Hematopoietic multipotent progenitor cell treated with erythropoietin and hydrocortisone succinate and interleukin-3 and kit ligand, for 15 days (in vitro differentiated cells): ENCODE measurements around the gene GPR137B.
"Not testable (repeated sequence)": the region's sequence is repeated elsewhere in the genome, so short reads cannot be mapped to it uniquely, and the experiment has no call there.

Experiments
- DNase-seq: peaks from one replicate; pipeline ENCODE4 v3.0.0-alpha.2; 2015; ENCODE audit warnings: low spot score

Gene GPR137B

DNA sequence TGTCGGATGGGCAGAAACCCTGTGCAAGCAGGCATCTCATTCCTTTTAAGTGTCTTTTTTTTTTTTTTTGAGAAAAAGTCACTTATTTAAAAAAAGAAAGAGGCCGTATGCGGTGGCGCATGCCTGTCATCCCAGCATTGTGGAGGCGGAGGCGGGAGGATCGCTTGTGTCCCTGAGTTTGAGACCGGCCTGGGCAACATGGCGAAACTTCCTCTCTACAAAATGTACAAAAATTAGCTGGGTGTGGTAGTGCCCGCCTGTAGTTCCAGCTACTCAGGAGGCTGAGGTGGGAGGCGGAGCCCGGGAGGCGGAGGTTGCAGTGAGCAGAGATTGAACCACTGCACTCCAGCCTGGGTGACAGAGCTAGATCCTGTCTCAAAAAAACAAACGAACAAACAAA lies 1.7 kb downstream of the GPR137B start:
- no peak for DNase-seq

DNA sequence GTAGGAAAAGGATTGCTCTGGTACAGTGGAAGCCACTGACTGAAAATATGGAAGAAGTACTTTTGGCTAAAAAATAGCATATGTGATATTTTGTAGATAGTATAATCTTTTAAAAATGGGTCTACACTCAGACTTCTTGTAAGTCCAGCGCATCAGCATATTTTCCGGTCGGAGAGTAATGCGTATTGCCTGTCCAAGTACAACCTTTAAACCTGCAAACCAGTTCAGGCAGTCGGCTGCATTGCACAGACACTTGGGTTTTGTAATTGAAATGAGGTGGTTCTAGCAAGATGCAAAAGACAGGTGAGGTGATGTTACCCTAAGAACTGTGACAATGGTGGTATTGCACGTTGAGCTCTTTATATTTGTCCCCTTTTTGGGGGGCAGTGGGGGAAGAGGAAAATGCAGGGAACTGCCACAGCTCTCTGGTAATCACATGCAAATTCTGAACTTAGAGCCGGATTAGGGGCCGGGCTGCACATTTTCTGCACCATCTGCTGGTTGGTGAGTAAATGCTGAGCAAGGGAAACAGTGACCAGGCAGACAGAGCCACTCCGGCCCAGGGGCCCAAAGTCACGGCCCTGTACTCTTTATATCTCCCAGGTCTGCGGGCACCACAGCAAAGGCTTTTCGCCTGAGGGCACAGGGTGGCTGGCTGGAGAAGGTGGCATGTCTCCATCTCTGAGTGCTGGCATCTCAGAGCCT lies 2.3 kb downstream of the GPR137B start:
- DNase-seq: no peak

DNA sequence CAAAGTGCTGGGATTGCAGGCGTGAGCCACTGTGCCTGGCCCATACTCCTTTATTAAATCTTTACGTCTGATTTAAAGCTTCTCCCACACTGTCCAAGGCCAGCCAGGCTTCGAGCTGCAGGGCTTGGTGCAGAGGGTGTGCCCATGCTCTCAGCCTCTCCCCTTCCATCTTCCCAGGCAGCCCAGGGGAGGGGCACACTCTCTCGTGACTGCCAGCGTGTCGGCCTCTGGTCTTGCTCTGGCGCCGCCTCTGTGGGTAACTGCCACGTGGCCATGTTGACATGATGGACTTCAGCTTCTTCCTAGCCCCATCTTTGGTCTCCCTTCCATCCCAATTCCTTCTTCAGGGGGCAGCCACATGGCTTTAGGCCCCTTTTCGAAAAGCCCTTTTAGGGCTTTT lies 4.7 kb downstream of the GPR137B start:
- DNase-seq: no peak

DNA sequence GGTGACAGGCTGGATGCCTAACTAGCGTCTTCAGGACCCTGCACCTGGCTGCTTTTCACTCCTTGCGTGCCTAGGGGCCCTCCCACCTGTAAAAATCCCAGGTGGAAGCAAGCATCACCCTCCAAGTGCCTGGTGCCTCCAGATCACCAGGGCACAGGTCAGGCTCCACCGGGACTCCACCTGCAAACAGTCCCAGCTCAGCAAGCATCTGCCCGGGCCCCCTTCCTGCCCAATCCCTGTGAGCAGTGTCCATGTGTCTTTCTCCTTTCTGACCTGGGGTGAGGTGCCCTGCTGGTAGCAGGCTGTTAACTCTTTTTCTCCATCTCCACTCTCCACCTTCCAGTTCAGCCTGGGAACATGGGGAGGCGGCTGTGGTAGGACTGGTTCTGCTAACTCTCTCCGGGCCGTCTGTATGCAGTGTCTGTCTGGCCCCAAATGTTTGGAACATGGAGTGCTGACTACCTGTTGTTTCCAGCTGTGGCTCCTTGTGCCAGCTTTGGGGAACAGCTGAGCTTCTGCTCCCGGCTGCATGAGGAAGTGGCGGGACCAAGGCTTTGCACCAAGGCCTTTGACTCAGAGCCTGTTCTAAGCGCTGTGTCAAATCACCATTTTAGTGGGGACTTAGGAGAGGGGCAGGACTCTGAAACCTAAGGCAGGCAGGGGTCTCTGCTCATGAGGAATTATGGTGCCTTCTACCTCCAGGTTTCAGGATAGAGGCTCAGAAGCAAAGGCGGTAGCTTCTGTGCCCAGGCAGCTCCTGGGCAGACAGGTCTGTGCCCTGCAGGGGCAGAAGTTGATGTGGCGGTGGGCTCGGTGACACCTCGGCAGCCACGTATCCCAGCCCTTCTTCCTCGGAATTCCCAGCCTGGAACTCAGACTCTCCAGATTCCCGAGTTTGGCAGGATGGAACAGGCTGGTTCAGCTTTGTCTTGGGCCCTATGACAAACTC lies 5.5 kb downstream of the GPR137B start:
- no peak for DNase-seq

DNA sequence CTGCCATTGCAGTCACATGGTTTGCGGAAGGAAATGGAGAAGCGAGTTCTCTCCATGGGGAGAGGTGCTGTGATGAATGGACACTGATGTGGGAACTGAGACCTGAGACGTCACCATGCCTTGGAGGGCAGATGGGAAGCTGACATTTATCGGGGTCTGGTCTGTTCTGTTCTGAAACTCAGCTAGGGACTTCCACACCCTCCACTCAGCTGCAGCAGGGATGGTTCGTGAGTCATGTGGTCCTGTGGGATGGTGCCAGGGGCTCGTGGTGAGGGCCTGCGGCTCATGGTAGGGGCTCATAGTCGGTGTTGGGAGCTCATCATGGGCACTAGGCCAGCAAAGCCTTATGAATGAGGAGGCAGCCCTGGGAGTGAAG lies 6.1 kb downstream of the GPR137B start:
- no peak for DNase-seq

DNA sequence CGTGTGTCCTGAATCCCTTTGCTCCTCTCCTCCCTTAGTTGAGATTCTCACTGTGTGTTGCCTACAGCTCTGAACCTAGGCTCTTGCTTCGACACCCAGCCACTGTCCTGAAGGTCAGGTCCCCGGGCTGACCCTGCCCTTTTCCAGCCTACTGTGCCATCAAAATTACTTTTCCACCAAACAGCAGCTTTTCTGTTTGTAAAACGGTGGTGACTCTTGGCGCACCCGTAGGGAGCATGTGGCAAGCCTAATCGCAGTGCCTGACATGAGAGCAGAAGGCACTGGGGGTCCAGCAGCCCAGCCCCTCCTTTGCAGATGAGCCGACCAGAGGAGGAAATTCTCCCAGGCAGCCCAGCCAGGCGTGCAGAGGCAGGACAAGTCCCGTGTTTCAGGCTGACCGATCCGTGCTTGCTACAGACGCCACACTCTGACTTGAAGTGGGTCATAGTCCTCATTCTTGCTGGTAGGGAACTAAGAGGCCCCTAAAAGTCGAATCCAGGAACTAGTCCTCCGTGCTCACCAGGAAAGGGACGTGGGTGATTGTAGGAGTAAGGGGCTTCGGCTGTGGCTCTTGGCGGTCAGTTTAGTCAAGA lies 6.8 kb downstream of the GPR137B start:
- DNase-seq: no peak

DNA sequence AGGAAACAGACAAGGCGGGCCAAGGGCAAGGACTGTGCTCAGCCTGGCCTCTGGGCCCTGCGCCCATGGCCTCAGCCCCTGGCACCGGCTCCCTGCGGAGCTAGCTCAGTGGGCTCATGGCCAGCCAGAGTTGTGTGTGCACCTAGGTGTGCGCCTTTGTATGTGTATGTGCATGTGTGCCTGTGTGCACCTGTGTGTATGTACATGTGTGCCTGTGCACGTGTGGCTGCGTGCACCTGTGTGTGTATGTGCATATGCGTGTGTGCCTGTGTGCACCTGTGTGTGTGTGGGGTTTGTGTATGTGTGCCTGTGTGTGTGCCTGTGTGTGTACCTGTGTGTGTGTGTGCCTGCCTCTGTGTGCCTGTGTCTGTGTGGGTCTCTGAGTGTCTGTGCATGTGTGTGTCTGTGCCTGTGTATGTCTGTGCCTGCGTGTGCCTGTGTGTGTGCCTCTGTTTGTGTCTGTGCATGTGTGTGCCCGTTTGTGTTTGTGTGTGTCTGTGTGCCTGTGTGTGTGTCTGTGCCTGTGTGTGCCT lies 7.4 kb downstream of the GPR137B start:
- DNase-seq: no peak

DNA sequence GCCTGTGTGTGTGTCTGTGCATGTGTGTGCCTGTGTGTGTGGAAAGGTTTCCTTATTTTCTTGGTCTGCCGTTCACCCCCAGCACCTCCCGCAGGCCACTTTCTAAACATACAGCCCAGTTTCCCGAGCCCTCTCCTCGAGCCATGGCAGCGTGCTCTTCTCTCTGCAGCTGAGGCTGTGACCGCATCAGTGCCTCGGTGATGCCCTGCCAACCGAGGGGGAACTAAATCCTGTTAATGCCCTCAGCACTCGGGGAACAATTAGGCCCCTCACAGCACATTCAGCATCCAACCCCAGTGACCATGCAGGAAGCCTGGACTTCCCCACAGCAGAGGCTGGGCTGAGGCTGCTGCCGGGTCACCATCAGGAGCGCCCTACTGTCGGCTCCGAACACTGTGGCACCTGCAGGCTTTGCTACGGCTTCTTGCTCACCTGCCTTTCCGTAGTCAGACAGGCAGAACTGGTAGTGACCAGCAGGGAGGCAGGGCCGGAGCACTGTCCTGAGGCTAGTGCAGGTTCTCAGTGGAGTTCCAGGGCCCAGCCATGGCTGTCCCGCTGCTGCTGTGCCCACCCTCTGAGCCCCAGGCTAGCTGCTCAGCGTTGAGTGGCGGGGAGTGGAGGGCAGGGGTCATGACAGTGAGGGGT lies 8.1 kb downstream of the GPR137B start:
- no peak for DNase-seq

DNA sequence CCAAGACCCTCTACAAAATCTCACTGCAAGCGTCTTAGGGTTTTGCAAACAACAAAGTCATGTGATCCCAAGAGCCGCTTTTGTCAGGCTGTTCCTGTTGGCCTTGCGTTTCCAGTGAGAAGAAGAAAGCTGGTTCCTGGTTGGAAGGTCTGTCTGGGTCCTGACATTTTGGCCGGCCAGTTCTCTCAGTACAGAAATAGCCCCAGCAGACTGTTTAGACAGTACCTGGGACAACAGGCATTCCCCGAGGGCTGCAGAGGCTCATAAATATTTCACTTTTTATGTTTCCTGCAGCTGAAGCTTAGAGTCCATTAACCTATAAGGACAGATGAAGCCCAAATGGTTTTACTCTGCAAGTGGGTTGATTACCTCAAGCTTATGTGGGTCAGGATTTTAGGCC lies 8.6 kb downstream of the GPR137B start:
- DNase-seq: no peak

DNA sequence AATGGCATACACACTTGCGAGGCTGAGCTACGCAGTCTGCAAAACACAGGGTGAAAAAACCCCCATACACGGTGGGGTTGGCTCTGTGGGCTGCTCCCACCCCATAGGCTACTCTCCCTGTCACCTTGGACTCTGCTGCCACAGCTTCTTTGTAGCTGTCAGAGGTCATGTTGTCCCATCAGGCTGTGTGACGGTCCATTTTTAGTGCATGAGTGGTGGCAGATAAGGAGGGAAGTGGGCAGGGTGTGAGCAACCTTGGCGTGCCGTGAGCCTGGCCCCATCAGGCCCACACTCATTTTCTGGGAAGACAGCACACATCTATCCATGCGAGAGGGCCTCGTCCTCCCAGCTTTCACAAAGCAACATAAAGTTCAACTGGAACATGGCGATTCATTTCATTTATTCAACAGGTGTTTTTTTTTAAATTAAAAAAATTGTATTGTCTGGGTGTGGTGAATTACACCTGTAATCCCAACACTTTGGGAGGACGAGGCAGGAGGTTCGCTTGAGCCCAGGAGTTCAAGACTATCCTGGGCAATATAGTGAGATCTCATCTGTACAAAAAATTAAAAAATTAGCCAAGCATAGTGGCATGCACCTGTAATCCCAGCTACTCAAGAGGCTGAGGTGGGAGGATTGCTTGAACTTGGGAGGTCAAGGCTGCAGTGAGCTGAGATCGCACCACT lies 9.5 kb downstream of the GPR137B start:
- DNase-seq: no peak

DNA sequence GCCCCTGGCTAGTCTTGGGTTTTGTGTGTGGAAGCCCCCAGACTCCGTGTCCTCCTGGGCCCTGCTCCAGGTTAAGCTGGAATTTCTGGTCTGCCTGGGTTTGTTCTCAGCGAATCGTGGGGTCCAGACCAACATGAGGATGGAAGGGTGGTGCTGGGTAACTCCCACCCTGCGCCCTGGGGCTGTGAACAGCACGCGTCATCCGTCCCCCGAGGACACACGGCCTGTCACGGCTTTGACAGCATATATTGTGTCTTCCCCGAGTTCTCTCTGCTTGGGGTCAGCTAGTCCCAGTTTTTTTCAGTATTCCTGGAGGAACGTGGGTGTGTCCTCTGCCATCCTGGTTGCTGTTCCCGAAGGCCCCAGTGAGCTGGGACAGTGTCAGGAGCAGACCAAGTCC lies 11.8 kb downstream of the GPR137B start:
- DNase-seq: no peak

DNA sequence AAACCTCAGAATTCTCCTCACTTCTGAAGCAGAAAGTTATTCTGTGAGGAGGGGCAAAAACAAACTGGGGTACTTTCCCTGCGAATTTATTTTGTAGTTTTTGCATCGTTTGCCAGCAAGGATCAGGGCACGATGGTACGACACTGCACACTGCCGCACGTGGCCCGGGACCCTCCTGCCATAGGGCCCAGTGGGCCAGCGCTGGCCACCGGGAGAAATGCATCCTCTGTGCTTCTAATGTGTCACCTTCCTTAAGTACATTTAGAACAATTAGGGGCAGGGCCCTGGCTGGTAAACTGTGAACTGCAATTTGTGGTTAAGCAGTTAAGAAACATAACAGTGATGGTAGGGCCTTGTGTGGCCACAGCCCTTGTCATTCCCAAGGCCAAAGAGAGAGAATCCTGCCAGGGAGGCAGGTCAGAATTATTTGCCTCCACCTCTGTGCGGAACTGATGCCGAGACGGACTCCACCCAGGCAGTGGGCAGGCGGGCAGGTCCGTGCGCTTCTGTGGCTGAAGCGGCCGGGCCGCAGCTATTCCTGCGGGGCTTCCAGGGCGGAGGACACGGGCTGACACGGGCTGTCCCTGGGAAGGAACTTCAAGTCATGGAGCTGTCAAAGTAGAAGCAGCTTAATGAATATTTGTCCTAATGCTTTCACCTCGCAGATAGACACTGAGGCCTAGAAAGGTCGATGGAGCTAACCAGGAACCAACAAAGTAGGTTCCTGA lies 12.5 kb downstream of the GPR137B start:
- no peak for DNase-seq

DNA sequence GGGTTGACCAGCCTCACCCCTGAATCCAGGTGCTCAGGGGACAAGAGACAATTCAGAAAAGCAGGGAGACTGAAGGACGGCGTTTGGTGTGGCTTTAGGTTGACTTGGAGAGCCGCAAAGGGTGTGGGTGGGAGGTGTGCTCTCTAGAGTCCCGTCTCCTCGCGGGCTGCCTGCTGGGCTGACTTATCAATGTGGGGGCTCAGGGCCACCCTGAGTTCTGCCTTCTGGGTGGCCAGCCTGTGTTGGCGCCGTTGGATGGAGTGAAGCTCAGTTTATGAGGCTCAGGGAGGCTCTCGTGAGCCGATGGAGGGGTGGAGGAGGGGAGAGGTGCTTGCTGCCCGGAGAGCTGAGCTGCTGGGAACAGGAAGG lies 13.0 kb downstream of the GPR137B start:
- no peak for DNase-seq

DNA sequence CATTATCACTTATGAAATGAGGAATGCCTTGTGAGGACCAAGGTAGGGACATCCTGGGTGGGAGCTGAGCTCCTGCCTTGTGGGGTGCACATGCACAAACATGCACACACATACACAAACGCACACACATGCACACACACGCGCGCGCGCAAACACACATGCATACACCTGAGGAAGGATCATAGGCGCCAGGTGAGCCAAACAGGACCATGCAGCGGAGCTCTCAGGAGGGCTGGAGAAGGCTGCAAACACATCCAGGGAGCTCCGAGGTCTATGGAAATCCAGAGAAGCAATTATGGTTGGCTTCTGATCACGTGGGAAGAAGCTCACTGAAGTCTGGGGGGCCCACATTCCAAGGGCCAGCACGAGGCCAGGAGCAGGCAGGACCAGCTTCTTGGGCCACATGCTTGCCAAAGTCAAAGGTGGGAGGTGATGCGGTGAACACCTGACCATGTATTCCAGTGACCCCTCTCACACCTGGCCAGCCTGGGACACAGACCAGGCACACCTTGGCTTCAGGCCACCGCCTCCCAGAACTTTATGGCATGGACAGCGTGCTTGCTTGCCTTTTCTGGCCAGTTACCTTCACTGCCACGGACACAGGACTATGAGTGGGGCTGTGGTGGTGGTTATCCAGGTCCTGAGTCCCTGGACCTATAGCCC lies 13.6 kb downstream of the GPR137B start:
- DNase-seq: no peak

DNA sequence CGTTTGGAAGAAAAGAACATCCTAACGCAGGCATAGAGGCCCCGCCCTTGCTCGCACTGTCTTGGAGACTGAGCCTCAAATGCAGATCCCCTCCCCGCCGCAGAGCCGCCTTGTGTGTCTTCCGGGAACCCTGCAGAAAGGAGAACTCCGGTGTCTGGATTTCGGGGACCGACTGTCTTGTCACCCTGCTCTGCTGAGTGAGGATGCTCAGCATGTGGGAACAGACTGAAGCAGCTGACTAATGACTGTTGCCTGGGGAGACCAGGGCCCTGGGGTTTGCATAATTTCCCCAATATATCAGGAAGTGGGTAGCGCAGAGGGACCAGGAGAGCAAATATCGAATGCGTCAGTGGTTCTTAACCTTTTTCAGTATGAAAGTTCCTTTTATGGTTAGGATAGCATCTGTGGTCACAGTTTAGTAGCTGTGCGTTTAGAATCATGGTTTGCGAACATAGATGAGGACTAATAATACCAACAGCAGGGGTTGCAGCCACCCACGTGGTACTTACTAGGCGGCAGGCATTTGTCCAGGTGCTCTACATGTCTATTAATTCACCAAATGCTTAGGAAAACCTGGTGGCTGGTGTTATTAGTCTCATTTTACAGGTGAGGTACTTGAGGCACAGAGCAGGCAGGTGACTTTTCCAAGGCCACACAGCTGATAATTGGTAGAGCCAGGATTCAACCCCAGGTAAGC lies 14.3 kb downstream of the GPR137B start:
- DNase-seq: no peak

DNA sequence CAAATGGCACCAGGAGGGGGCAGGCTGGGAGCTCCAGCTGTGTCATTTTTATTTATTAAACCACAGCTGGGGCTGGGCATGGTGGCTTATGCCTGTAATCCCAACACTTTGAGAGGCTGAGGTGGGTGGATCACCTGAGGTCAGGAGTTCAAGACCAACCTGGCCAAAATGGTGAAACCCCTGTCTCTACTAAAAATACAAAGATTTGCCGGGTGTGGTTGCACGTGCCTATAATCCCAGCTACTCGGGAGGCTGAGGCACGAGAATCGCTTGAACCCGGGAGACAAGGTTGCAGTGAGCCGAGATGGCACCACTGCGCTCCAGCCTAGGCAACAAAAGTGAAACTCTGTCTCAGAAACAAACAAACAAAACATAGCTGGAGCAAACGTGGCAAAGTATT lies 15.7 kb downstream of the GPR137B start:
- DNase-seq: not testable (repeated sequence)

DNA sequence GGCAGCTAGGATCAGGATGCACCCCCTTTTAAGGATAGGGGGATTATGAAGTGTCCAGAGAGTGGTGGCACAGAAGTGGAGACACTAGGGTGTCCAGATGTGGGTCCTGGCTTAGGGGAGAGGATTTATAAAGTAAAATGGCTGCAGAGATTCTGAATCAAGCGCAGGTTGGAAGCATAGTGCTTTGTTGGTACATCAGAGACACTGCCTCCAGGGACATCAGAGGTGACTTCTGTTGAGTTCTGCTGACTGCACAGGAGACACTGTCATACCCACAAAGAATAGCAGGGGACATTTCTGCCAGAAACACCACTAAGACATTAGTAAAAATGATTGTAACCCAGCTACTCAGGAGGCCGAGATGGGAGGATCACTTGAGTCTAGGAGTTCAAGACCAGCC lies 16.4 kb downstream of the GPR137B start:
- no peak for DNase-seq

DNA sequence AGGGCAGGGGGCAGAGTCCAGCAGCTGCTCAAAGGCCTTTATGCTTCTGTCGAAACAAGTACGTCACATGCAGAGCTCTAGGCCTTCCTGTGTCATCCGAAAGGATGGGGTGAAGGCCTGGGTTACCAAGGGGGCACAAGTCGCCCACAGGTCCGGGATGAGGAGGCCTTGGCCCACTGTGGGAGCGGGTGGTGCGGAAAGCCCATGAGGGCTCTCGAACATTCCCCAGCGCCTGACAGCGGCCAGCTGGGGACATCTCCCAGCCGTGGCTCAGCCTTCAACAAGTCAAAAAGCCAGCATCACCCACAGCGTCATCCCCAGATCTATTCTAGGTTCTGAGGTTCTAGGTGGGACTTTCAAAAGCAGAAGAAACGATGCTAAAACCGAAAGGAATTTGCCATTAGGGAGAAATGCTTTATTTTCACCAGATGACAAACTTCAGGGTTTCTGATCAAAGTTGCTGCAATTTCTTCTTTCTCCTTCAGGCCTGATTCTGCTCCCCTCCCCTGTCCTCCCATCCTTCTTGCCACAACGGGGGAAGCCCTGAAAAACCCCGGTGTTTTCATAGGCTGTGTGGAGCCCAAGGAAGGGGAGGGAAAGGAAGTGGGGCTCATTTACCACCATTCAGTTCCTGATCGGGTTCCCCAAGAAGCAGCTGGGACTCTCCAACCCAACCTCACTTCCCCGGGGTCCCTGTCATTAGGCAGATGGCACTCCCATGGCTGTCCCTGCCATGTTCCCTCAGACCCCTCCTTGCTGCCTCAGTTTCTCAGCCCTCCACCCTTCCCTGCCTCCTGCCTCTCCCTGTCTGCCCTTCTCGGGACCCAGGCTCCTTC lies 17.6 kb downstream of the GPR137B start:
- DNase-seq: no peak

DNA sequence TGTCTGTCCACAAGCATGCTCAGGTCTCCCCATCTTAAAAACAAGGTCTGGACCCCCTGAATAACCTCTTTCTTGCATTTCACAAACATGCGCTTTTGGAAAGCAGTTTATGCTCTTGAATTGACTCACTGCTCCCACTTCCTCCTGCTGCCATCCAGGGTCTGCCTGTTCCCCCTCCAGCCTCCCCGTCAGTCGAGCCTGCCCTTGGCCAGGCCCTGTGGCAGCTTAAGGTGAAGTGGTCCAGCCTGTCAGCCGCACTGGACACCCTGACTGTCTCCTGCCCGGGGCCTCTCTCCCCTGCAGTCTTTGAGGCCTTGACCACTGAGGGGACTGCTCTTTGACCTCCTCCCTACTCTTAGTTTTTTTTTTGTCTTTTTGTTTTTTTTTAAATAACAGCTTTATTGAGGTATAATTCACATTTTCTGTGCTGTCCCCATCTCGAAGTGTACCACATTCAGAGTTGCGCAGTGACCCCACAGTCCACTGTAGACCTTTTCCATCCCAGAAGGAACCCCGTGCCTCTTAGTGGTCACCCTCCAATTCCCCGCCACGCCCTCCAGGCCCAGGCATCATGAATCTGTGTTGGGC lies 18.3 kb downstream of the GPR137B start:
- no peak for DNase-seq
